Cardiac fibroblast (primary cell): ENCODE measurements around the gene SLAMF7.

Experiments used
- DNase-seq, 2 donors: peaks; one replicate each; pipeline versions ENCODE4 v3.0.0 to v3.0.0-alpha.2; 2010; ENCODE audit warnings: low read depth in 2 of 2
- H3K4me3 ChIP-seq, 2 donors: replicated peaks in 1 of 2; 1 replicate in 1 of 2; 2 replicates in 1 of 2; pipeline ENCODE4 v1.5.1; 2011; ENCODE audit warnings: low read depth in 2 of 2, low read length in 2 of 2, mild to moderate bottlenecking in 2 of 2, moderate library complexity in 1 of 2
- TF ChIP-seq, protein P1 (sequence below): IDR thresholded peaks from one replicate; pipeline ENCODE4 v1.5.1; 2011; ENCODE audit warnings: low read depth, mild to moderate bottlenecking, low read length, inconsistent platforms

Gene SLAMF7

GRCh38 chr1:160707236-160708064, 31.6 kb upstream of the SLAMF7 start:
- no peak overlapping the region for H3K4me3 ChIP-seq
- TF ChIP-seq, protein P1, sequence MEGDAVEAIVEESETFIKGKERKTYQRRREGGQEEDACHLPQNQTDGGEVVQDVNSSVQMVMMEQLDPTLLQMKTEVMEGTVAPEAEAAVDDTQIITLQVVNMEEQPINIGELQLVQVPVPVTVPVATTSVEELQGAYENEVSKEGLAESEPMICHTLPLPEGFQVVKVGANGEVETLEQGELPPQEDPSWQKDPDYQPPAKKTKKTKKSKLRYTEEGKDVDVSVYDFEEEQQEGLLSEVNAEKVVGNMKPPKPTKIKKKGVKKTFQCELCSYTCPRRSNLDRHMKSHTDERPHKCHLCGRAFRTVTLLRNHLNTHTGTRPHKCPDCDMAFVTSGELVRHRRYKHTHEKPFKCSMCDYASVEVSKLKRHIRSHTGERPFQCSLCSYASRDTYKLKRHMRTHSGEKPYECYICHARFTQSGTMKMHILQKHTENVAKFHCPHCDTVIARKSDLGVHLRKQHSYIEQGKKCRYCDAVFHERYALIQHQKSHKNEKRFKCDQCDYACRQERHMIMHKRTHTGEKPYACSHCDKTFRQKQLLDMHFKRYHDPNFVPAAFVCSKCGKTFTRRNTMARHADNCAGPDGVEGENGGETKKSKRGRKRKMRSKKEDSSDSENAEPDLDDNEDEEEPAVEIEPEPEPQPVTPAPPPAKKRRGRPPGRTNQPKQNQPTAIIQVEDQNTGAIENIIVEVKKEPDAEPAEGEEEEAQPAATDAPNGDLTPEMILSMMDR, result no peak
- DNase-seq, result no peak

- no peak for DNase-seq
Measured at GRCh38 chr1:160708118-160708517, 30.9 kb upstream of the SLAMF7 start.

GRCh38 chr1:160708801-160709200, 30.2 kb upstream of the SLAMF7 start:
- no peak overlapping the region for H3K4me3 ChIP-seq

More at GRCh38 chr1:160708118-160708517, 30.9 kb upstream of the SLAMF7 start:
- no peak overlapping the region for H3K4me3 ChIP-seq
- TF ChIP-seq, protein P1, result no peak

DNA sequence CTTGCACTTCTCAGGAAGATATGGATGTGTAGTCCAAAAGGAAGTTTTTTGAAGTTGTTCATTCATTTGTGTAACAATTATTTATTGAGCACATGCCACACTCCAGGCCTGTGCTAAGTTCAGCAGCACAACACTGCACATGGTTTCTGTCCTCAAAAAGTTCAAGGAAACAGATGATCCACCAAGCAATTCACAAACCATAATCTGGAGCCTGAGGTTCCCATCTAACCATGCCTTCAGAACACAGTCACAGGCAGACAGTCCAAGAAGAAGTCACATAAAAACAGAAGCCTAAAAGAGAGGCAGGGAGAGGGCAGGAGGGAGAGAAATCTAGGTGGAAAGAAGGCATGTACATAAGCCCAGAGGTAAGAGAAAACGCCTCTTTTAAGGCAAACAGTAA, 29.3 kb upstream of the SLAMF7 start:
- no peak for DNase-seq
- no peak overlapping the region for H3K4me3 ChIP-seq
- TF ChIP-seq, protein P1, result no peak

More at GRCh38 chr1:160708801-160709200, 30.2 kb upstream of the SLAMF7 start:
- TF ChIP-seq, protein P1, result no peak
- no peak for DNase-seq

GRCh38 chr1:160710517-160711252, 28.4 kb upstream of the SLAMF7 start:
- no peak for DNase-seq
- TF ChIP-seq, protein P1, result no peak
- no peak overlapping the region for H3K4me3 ChIP-seq

- TF ChIP-seq, protein P1, result no peak
- H3K4me3 ChIP-seq, result no peak overlapping the region
- no peak for DNase-seq
Measured at GRCh38 chr1:160711276-160711601, 27.8 kb upstream of the SLAMF7 start.
